RKO (cell line): ENCODE data around the gene TMEM60.
A peak's percentile ranks its signal among the peaks of the same experiment; 100 is the strongest.
"Not testable (repeated sequence)": the region's sequence is repeated elsewhere in the genome, so short reads cannot be mapped to it uniquely, and the experiment has no call there.

Source experiments
- DNase-seq: peaks from one replicate; pipeline ENCODE4 v3.0.0-alpha.2; 2016; ENCODE audit warnings: low spot score

Gene TMEM60, protein sequence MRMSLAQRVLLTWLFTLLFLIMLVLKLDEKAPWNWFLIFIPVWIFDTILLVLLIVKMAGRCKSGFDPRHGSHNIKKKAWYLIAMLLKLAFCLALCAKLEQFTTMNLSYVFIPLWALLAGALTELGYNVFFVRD

DNA sequence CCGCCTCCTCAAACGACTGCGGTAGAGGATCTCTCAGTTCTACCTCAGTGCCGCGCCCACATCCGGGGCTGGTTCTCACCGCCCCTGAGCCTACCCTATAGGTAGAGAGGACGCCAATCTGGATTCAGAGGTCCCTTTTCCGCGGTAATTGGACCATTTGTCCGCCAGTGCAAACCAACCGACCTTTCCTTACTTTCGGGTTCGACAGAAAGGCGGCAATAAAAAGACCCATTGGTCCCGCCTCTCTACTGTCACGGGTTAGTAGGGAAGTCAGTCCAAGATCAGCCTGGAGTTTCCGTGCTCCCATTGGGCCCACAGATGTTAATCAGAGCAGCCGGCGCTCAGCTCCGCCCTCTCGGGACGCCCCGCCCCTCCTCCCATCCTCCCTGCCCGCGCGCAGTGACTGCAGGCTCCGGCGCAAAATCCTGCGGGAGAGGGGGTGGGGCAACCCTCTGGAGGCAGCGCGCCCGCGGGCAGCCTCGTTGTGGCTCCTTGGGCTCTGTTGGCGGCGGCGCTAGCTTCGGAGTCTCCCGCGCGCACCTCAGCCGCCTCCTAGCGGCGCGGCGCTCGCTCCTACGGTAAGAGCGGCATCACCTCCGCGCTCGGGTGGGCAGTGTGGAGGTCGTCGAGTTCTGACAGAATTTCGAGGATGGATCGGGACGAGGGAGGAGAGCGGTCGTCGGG, at the start of gene TMEM60, which contains the start of gene PHTF2:
TMEM60 (minus strand) TSS at position 41 of the 684 bp plus-strand sequence. CDS start 4,061 bp downstream, outside the sequence.
PHTF2 (plus strand) TSS at position 380 of the 684 bp plus-strand sequence.
- DNase-seq: peak; percentile 99

DNA sequence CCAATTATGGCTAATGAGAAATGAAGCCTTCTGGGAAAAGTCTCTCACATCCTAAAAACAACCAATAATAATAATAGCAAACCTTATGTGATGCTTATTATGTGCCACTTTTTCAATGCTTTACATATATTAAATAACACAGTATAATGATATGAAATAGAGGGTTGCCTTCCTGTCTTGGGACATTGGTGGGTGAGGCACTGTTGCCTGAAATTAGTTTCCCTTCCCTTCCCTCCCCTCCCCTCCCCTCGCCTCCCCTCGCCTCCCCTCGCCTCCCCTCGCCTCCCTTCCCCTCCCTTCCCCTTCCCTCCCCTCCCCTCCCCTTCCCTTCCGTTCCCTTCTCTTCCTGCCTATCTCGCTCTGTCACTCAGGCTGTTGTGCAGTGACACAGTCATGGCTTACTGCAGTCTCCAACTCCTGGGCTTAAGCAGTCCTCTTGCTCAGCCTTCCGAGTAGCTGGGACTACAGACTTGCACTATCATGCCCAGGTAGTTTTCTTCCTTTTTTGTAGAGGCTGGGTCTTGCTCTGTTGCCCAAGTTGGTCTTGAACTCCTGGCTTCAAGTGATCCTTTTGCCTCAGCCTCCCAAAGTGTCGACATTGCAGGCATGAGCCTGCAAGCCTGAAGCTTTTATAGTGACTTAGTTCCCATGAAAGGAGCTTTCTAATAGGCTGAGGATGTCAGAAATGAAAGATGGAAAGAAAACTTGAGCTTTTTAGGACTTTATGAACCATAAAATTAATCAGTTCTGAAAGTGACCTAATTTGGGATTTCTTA, 48.3 kb upstream of the TMEM60 start:
- no peak for DNase-seq

DNA sequence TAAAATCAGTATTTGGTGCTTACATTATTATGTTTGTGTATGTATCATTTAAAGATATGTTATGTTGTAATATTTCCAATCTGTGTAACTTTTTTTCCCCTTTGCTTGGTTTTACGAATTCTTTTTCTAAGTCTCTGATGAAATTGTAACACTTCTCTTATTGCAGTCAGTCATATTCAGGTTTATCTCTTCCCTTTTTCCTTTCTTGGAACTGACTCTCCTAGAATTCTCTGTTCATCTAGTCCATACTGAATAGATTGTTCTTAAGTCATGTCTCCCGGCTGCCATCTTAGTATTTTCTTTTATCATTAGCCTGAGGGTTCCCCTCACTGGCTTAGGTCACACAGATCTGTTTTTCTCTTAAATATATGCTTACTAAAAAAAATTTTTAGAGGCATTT, 45.0 kb upstream of the TMEM60 start:
- DNase-seq: no peak

DNA sequence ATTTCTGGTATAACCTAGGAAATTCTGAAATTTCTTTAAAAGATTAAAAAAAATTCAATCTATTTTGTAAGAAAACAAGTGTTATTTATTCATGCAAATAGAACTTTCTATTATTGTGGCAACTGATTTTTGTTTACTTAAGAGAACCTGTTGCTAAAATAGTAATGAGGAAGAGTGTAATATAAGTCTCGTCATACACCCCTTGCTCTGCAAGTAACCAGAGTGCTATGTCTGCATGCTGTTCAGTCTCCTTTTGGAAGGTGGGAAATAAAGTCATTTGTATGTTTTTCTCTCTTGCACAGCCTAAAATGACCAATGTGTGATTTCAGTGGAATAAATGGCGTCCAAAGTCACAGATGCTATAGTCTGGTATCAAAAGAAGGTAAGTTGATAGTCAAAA, 41.7 kb upstream of the TMEM60 start:
- no peak for DNase-seq

DNA sequence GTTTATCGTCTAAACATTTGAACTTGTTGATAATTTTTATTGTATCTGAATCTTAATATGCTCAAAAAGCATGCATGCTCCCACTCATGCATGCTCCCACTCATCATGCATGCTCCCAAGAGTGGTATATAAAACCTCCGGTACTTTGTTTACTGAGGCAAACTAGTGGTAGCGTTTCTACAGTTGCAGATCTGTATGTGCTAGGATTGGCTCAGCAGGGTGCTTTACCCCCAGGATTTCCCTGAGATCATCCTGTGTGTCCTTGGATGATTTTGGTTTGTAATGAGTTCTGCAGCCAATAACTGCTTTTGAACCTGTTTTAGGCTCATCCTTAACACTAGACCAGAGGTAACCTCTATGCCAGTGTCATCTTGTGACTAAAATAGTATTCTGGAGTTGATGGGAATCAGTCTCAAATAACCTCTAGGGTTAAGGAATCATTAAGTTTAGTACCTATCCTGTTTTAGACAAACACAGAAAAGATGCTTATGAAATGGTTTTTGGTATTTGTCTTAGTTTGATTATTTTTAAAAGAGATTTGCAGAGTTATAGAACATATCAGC, 40.8 kb upstream of the TMEM60 start:
- DNase-seq: no peak

DNA sequence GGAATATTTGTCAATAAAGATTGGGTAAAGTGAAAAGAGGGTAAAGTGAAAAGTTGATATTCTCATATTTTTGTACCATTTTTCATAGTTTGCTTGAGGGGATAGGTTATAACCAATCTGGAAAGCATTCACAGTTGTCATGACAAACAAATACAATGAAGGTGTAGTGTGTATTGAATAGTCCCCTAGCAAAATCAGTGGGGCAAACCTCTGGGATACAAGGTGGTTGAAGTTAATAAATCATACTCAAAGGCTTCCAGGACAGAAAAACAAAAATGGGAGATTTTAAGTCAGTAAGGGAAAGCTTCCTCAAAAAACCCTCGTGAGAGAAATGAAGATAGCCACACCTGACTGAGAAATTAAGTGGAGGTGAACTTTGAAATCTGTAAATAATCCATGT, 39.7 kb upstream of the TMEM60 start:
- no peak for DNase-seq

DNA sequence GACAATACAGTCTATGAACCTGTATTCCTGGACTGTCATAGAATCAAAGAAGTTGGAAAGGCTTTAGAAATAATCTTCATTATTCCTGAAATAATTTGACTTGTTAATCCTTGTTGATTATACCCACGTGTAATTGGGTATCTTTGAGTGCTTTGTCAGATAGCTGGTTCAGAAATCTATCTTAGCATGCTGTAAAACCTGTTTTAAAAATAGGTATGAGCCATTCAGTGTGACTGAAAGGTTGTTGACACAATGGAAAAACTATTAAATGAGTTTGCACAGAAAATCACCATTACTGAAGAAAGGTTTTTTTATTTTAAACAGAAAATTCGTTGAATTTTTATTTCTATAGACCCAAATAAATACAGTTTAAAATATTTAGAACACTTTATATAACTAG, 39.0 kb upstream of the TMEM60 start:
- DNase-seq: no peak

DNA sequence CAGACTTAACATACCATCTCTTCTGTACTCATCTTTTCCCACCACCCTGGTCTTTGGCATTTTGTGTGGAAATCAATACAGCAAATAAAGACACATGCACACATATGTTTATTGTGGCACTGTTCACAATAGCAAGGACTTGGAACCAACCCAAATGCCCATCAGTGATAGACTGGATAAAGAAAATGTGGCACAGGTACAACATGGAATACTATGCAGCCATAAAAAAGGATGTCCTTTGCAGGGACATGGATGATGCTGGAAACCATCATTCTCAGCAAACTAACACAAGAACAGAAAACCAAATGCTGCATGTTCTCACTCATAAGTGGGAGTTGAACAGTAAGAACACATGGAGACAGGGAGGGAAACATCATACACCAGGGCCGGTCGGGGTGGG, 38.2 kb upstream of the TMEM60 start:
- DNase-seq: not testable (repeated sequence)

DNA sequence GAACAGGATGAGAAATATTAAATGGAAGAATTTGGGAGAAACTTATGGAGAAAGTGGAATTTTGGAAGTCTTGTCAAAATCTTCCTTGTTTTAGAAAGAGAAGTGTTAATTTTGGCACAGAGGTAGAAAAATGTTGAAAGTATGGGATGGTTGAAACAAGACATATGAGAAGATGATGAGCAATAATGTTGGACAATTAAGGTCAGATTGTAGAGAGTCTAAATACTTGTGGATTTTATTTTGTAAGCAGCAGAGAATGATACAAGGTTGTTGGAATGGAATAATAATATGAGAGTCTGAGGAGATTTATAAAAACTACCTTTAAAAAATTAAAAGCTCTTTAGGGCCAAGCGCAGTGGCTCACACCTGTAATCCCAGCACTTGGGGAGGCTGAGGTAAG, 34.9 kb upstream of the TMEM60 start:
- DNase-seq: no peak

DNA sequence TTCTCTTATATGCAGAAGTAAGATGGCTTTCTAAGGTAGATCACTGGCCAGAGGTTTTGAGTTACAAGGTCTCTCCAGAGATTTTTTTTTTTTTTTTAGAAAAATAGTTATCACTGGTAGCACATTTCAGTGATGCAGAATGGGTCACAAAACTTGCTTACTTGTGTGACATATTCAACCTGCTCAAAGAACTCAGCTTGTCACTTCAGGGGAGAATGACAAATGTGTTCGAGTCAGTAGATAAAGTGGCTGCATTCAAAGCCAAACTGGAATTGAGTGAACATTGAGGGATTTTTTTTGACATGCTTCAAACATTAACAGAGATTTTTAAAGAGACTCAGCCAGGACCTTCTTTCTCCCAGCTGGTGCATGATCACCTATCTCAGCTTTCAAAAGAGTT, 33.7 kb upstream of the TMEM60 start:
- DNase-seq: no peak

DNA sequence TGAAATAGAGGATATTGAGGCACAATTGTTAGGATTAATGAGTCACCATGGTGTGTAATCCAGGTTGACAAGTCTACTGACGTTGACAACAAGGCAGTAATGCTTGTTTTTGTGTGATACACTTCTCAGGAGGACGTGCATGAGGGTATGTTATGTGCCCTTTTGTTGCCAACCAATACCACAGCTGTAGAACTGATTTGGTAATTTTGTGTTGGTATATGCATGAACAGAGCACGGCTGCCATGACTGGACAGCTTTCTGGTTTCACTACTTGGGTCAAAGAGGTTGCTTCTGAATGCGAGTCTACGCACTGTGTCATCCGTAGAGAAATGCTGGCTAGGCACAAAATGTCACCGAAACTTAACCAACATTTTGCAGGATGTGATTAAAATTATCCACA, 33.2 kb upstream of the TMEM60 start:
- DNase-seq: no peak

DNA sequence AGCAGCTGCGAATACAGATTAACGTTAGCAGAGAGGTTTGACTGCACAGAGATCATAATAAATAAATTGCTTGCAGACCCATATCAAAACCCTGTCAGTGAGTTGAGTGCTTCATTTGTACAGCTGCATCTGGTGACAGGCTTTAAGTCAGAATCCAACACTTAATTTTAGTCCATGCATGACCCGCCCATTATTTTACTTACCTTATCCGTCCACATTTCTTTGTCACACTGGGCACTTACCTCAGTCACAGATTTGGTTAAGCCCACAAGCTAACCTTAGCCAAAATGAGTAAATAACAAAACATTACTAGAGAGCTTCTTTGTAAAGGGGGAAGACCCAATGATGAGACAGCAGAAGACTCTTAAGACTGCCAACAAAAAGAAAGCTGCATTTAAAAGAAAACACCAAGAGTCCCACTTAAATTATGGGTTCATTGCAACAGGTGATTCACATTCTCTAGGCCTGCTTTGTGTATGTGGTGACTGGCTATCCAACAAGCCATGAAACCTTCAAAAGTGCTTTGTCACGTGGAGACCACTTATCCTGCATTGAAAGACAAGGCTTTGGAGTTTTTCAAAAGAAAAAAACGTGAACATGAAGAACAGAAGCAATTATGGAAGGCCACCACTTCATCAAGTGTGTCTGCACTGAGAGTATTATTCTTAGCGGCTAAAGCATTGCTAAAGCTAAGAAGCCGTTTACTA, 32.6 kb upstream of the TMEM60 start:
- no peak for DNase-seq

DNA sequence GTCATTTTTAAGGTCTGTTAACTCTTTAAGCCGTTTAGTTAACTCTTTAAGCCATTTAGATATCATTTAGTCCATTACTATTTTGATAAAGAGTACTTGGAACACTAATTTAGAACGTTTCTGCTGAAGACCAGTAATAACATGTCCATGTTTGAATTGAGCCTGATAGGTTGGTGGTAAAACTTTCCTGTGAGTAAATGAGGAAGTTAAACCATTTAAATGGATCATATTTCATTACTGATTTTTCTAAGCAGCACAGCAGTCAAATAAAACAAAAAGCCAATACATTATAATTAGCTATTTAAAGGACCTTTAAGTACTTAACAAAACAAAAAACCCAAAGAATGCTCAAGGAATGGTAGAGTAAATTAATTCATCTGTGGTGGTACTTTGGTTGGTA, 29.8 kb upstream of the TMEM60 start:
- DNase-seq: no peak

DNA sequence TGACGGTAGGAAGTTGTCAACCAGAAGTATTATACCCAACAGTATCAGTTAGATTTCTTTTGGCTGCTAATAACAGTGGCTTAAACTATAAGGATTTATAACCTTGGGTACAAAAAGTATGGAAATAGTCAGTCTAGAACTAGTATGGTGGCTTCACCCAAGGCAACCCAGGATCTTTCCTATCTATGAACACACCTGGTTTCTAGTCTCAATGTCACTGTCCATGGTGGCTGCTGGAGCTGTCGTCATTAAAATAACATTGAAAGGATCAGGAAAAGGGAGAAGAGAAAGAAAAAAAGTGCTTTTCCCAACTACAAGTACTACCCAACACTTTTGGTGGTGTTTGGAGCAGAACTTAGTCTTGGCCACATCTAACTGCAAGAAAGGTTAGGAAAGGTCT, 28.1 kb upstream of the TMEM60 start:
- no peak for DNase-seq

DNA sequence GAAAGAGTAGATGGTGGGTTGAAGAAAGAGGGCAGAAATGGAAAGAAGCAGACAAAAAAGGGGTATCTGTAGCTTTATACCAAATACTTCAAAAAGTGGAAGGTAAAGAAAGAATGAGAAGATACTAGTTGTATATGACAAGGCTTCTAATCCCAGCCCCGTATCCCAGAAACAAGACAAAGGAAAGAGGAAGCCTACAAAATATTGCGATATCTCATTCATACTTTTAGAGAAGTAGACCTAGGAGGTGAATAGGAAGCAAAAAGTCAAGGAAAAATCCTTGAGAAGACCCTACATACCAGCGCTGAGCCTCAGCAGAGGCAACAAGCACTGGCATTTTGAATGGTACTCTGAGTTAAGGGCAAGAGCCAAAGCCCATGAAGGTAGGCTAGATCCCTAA, 26.9 kb upstream of the TMEM60 start:
- DNase-seq: no peak

DNA sequence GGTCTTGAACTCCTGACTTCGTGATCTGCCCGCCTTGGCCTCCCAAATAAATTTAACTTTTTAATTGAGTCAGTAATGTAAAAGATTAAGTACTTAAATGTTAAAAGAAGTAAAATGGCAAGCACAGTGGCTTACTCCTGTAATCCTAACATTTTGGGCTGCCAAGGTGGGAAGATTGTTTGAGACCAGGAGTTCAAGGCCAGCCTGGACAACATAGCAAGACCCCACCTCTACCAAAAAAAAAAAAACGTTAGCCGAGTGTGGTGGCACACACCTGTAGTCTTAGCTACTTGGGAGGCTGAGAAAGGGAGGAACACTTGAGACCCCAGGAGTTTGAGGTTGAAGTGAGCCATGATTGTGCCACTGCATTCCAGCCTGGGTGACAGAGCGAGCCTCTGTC, 26.4 kb upstream of the TMEM60 start:
- no peak for DNase-seq

DNA sequence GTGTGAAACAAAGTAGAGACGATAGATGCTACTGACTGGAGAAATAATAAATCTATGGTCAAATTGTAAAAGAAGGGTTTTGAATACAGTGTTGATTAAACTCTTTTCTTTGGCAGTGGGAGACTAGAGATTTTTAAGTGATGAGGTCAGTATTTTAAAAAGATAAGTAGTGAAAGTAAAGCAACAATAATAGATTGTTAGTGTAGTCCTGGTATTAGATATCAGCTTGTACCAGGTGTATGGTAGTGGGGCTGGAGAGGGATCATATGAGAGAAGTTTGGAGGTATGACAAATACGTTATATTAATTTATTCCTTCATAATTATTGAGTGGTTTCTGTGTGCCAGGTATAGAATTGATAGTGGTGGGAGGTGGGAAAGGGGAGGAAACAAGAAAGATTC, 25.6 kb upstream of the TMEM60 start:
- DNase-seq: no peak

DNA sequence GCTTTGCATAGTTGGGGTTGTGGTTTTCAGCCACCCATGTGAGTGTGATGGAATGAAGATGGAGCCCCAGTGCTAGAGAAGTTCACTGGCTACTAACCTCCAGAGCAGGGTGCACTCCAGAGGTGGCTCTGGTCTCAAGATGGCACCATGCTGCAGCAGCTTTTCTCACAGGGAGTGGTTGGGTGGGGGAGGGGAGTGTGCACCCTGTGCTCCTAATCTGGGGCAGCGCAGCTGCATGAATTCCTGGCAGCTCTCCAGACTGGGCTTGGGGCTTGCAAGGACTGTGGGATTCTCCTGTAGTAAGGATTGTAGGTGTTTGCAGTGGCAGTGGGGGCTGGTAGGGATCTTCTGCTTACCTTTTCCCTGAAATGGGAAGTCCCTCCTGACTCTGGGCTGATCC, 24.0 kb upstream of the TMEM60 start:
- no peak for DNase-seq

DNA sequence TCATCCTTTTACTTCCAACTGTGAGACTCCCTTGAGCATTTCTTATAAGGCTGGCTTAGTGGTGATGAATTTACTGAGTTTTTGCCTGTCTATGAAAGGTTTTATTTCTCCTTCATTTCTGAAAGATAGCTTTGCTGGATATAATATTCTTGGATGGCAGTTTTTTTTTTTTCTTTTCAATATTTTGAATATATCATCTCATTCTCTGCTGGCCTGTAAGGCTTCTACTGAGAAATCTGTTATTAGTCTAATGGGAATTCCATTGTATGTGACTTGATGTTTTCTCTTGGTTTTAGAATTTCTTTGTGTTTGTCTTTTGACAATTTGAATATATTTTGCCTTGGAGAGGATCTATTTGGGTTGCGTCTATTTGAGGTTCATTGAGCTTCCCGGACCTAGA, 22.7 kb upstream of the TMEM60 start:
- DNase-seq: no peak

DNA sequence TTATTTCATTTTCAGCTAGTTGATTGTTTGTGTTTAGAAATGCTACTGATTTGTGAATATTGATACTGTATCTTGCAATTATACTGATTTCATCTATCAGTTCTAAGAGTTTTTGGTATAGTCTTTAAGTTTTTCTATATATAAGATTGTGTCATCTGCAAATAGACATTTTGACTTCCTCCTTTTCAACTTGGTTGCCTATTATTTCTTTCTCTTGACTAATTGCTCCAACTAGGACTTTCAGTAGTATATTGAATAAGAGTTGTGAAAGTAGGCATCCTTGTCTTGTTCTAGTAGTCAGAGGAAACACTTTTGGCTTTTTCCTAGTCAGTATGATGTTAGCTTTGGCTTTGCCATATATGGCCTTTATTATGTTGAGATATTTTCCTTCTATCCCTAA, 20.8 kb upstream of the TMEM60 start:
- DNase-seq: no peak

DNA sequence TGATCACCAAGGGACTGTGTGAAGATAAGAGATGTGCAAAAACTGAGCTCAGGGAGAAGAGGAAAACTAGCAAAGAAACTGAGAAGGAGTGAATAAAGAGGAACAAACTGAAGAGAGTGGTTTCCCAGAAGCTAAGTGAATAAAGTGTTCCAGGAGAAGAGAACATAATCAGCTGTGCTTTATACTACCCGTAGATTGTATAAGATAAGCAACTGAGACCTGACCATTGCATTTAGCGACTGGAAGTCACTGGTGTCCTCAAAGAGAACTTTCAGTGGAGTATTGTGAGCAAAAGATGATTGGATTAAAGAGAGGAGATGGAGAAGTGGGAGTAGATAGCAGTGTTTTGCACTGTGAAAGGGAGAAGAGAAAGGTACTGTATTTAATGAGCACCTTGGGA, 14.9 kb upstream of the TMEM60 start:
- no peak for DNase-seq

DNA sequence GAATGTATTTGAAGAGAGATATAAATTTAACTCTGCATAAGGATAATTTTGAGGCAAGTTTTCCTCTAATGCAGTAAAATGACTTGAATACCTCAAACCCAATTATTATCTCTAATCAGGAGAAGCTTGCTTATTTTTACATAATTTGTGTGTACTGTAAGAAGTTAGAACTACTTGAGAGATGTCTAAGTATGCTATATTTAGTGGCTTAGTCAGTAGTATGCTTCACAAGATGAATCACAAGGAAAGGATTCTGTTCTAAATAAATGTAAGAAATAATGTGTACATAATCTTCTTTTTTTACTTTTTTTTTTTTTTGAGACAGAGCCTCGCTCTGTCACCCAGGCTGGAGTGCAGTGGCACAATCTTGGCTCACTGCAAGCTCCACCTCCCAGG, 14.1 kb upstream of the TMEM60 start:
- peak; percentile 73 for DNase-seq
